Common myeloid progenitor, CD34-positive (primary cell): Measurements from ENCODE around the gene DMRT2.

ENCODE experiments used
- CTCF ChIA-PET: fragments of 350-600 bp; sonication (Branson Sonifier 250); formaldehyde crosslinking; loops from one replicate; lab custom pipeline; 2021; ENCODE audit warnings: antibody characterized with exemption; lab: Charles Lee
- POLR2A ChIA-PET: fragments of 350-600 bp; sonication (Branson Sonifier 250); formaldehyde crosslinking; loops from one replicate; lab custom pipeline; 2021; ENCODE audit warnings: antibody characterized with exemption; lab: Charles Lee
- DNase-seq, 3 donors: peaks; one replicate each; pipeline versions ENCODE4 v3.0.0 to v3.0.0-alpha.2; 2013
- H3K27ac ChIP-seq, 2 experiments: 1 replicate in 1 of 2; 2 replicates in 1 of 2; pipeline ENCODE4 v1.7.0; 2013; ENCODE audit warnings: inconsistent platforms in 2 of 2, low read length in 2 of 2, mild to moderate bottlenecking in 2 of 2, low read depth in 1 of 2, moderate library complexity in 1 of 2; ENCODE audit not compliant: severe bottlenecking in 2 of 2, insufficient read depth in 1 of 2, poor library complexity in 1 of 2
- H3K27me3 ChIP-seq, 5 experiments: replicated peaks in 2 of 5; 1 replicate in 3 of 5; 2 replicates in 2 of 5; pipeline versions ENCODE4 v1.6.1 to v1.7.0; 2013; ENCODE audit warnings: low read length in 4 of 5, mild to moderate bottlenecking in 2 of 5, moderate library complexity in 2 of 5, inconsistent platforms in 1 of 5; ENCODE audit not compliant: insufficient read depth in 5 of 5, control insufficient read depth in 4 of 5
- H3K36me3 ChIP-seq, 4 experiments: 1 replicate in 2 of 4; 2 replicates in 2 of 4; pipeline versions ENCODE4 v1.6.1 to v1.7.0; 2013; ENCODE audit warnings: low read length in 3 of 4, control low read depth in 1 of 4, mild to moderate bottlenecking in 1 of 4; ENCODE audit not compliant: control insufficient read depth in 4 of 4, insufficient read depth in 4 of 4
- H3K4me1 ChIP-seq, 4 experiments: 1 replicate in 3 of 4; 2 replicates in 1 of 4; pipeline versions ENCODE4 v1.6.1 to v1.7.1; 2013; ENCODE audit warnings: low read length in 3 of 4, mild to moderate bottlenecking in 3 of 4, control low read depth in 1 of 4, inconsistent platforms in 1 of 4, moderate library complexity in 1 of 4; ENCODE audit not compliant: control insufficient read depth in 4 of 4, insufficient read depth in 4 of 4; ENCODE audit errors: control extremely low read depth in 1 of 4
- H3K4me3 ChIP-seq, 7 experiments: 1 replicate in 4 of 7; 2 replicates in 3 of 7; pipeline versions ENCODE4 v1.5.1 to v1.7.0; 2013; ENCODE audit warnings: mild to moderate bottlenecking in 7 of 7, low read length in 6 of 7, moderate library complexity in 6 of 7, inconsistent platforms in 2 of 7, low read depth in 2 of 7, control low read depth in 1 of 7; ENCODE audit not compliant: insufficient read depth in 4 of 7, control insufficient read depth in 1 of 7; ENCODE audit errors: extremely low read depth in 1 of 7
- H3K9me3 ChIP-seq, 5 experiments: 1 replicate in 4 of 5; 2 replicates in 1 of 5; pipeline versions ENCODE4 v1.6.1 to v1.7.1; 2013; ENCODE audit warnings: low read length in 4 of 5, mild to moderate bottlenecking in 2 of 5, inconsistent platforms in 1 of 5, low read depth in 1 of 5, moderate library complexity in 1 of 5; ENCODE audit not compliant: control insufficient read depth in 4 of 5, insufficient read depth in 2 of 5; ENCODE audit errors: control extremely low read depth in 1 of 5
- WGBS: methylation state at CpG from one replicate; pipeline ENCODE4 v1.1.5; 2013; ENCODE audit not compliant: insufficient coverage; 5-methylcytosine and 5-hydroxymethylcytosine counted together

The DMRT2 gene

DNA sequence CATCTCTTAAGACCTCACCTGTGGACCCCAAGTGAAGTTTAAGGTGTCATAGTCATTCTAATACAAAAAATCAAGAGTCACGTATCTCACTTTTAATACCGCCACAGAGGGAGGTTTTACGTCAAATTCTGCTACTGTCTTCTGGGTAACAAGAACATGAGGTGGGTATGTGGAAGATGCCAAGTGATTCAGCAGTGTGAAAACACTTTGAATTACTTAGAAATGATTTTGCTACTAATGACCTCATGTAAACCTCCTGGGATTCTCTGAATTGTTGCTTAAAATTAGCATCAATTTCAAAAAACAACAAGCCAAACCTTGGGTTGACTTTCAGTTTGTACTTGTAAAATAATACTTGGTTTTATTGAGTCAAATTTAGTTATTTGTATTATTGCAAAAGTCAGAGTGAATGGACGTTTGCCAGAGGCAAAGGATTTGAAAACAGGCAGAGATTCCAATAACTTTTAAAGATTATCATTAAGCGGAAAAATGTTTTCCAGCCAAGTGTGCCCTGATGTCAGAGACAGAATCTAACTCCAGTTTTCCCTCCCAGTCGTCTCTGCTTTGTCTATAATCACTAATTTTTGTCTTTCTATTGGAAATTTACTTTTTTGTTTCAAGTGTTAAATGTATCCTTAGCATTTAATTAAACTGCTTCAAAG is 8.8 kb downstream of the DMRT2 start:
- H3K36me3 ChIP-seq, result no peaks in the 10 kb centered on the region
- 92% methylated on average over 2 of the region's 6 CpGs for WGBS
- no peaks in the 10 kb centered on the region for H3K4me1 ChIP-seq
- DNase-seq, result no peak
- H3K9me3 ChIP-seq, result no peaks in the 10 kb centered on the region
- ChIA-PET POLR2A (no interaction called here), CTCF (interaction anchor here (0.6 kb wide), 1 partner anchor 1690 kb away, joined by 3 read pairs; no protein-coding TSS in a partner anchor)
- H3K4me3 ChIP-seq, result no peak overlapping the region
- peaks cover 14 to 54% (median 39%) of the 10 kb centered on the region in 5 experiments for H3K27me3 ChIP-seq
- H3K27ac ChIP-seq, result no peak overlapping the region

DNA sequence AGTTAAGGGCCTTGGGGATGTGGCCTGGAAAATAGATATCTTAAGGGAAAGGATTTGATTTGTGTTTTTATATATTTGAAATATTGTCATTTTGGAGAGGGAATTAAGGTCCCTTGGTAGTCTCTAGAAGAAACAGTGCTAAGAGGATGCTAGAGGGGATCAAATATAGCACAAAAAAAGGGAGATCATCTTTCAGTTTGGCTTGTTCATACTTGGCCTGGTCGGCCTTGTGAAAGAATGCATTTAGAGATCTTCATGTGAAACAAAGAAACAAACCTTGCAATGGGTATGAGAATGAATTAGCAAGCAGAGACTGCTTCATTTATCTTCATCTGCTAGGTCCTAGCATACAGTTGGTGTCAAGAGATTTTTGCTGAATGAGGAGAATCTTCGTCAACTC is 15.0 kb downstream of the DMRT2 start:
- Histone ChIP-seq H3K36me3 (no peaks in the 10 kb centered on the region), H3K4me1 (no peaks in the 10 kb centered on the region), H3K27ac (no peak overlapping the region), H3K27me3 (peaks cover 0 to 7% (median 5%) of the 10 kb centered on the region in 5 experiments), H3K4me3 (no peak overlapping the region), H3K9me3 (no peaks in the 10 kb centered on the region)
- no peak for DNase-seq
- POLR2A ChIA-PET, result no interaction called here
- CTCF ChIA-PET, result interaction anchor here (0.9 kb wide), 1 partner anchor 261 kb away, joined by 3 read pairs; no protein-coding TSS in a partner anchor
- WGBS, result 100% methylated on average over 2 of the region's 2 CpGs

DNA sequence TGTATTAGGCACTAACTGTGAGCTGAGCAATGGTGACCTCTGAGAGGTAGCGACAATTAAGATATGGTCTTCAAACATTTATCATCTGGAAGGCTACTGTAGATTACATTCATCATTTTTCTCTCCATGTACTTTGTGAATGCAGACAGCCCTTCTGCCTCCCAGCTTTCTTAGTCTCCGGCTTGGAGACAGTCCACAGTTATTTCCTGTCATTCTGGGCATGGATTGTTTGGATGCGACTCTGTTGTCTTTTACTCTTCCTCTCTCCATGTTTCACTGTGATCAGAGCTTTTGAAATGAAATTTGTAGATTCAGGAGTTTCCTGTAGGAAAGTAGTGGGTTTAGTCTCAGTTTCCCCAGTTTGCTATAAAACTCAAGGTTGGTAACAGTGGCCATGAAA is 20.5 kb downstream of the DMRT2 start:
- H3K27me3 ChIP-seq, result peaks cover 0 to 15% (median 6%) of the 10 kb centered on the region in 5 experiments
- no CpG with 5 or more reads among the region's 3 CpGs for whole genome bisulfite sequencing
- POLR2A ChIA-PET, result no interaction called here
- no peak overlapping the region for H3K27ac ChIP-seq
- no peak overlapping the region for H3K4me3 ChIP-seq
- no peaks in the 10 kb centered on the region for H3K9me3 ChIP-seq
- DNase-seq, result no peak
- no peaks in the 10 kb centered on the region for H3K36me3 ChIP-seq
- CTCF ChIA-PET, result no interaction called here
- no peaks in the 10 kb centered on the region for H3K4me1 ChIP-seq

DNA sequence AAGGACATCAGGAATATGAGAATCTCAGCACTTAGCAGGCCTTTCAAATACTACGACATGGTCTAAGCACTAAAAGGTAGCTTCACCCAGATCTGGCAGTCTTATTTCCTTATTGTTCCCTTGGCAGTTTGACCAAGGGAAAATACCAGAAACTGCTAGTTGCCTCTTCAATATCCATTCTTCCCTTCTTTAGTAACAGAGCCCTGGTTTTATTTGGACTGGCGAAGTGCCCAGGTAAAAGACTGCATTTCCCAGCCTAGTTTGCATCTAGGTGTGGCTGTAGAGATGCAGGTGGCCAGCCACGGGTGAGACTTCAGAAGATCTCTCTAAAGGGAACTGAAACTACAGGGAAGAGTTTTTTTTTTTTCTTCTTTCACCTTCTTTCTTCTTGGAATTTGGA is 21.6 kb downstream of the DMRT2 start:
- peaks cover 0 to 15% (median 6%) of the 10 kb centered on the region in 5 experiments for H3K27me3 ChIP-seq
- no peaks in the 10 kb centered on the region for H3K9me3 ChIP-seq
- POLR2A ChIA-PET, result no interaction called here
- H3K27ac ChIP-seq, result no peak overlapping the region
- WGBS, result 96% methylated on average over 3 of the region's 3 CpGs
- no peak for DNase-seq
- no peaks in the 10 kb centered on the region for H3K36me3 ChIP-seq
- H3K4me1 ChIP-seq, result no peaks in the 10 kb centered on the region
- no peak overlapping the region for H3K4me3 ChIP-seq
- CTCF ChIA-PET, result no interaction called here

DNA sequence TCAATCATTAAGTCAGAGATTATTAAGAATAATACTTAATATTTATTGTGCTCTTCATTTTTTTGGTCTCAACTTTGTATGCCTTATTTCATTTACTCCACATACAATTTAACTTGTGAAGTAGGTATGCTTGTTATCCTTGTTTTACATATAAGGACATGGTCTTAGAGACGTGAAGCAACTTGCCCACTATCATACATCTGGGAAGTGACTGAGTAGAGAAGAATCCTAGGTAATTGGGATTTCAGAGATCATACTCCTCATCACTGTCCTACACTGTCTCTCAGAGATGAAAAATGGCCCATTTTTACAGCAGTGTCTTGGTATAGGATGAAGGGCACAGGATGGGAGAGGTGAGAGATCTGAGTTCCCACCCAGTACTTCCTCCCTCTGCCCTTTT is 23.3 kb downstream of the DMRT2 start:
- H3K27ac ChIP-seq, result no peak overlapping the region
- ChIA-PET CTCF (no interaction called here), POLR2A (no interaction called here)
- H3K27me3 ChIP-seq, result peaks cover 0 to 15% (median 6%) of the 10 kb centered on the region in 5 experiments
- H3K9me3 ChIP-seq, result no peaks in the 10 kb centered on the region
- no peak overlapping the region for H3K4me3 ChIP-seq
- no peak for DNase-seq
- WGBS, result no CpG with 5 or more reads among the region's 1 CpG
- no peaks in the 10 kb centered on the region for H3K36me3 ChIP-seq
- no peaks in the 10 kb centered on the region for H3K4me1 ChIP-seq

DNA sequence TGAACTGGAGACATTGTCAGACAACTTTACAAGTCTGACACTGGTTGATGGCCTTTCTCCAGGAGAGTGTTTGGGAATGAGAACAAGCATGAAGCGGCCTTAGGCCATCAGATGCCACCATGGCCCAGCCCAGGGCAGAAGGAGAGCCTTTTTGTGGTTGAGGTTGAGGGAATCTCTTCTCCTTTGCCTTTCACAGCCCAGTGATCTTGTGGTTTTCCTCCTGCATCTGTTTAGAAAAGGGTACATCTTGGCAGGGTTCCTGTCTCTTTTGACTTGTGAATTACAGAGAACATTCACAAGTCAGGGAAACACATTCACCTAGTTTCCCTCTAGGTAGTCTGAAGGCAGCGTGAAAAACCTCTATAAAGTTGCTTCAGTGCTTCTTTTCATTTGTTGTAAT is 27.5 kb downstream of the DMRT2 start:
- POLR2A ChIA-PET, result no interaction called here
- Histone ChIP-seq H3K36me3 (no peaks in the 10 kb centered on the region), H3K27ac (no peak overlapping the region), H3K27me3 (peaks cover 0 to 15% (median 8%) of the 10 kb centered on the region in 5 experiments), H3K4me3 (no peak overlapping the region), H3K4me1 (no peaks in the 10 kb centered on the region), H3K9me3 (no peaks in the 10 kb centered on the region)
- WGBS, result 81% methylated on average over 2 of the region's 2 CpGs
- DNase-seq, result no peak
- CTCF ChIA-PET, result interaction anchor here (1.1 kb wide), 1 partner anchor 24 kb away, joined by 3 read pairs; no protein-coding TSS in a partner anchor

DNA sequence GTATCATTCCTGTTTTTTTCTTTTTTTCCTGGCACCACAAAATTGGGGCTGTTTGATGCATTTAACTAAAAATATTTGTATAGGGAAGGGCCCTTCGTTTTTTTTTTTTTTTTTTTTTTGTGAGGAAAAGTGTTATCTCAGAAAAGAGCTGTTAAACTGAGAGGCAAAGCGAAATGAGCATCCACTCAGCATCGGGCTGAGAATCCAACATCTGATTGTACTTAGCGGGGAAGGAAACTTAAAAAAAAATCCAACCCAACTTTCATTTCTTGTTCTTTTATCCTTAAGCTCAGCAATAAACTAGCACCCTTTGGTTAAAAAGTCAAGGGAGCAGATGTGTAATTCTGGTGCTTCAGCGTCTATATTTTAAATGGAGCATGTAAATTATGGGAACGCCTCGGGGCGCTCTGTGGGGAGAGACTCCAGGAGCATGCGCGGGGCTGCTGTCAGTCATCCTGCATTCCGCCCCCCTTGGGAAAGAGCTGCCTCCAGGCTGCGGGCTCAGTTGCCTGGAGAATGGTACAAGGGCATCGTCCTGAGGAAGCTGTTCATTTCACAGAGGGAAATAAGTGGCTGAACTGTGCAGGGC is 33.3 kb downstream of the DMRT2 start:
- H3K27ac ChIP-seq, result no peak overlapping the region
- 9% methylated on average over 10 of the region's 13 CpGs for WGBS
- H3K4me1 ChIP-seq, result no peaks in the 10 kb centered on the region
- no peak for DNase-seq
- H3K9me3 ChIP-seq, result no peaks in the 10 kb centered on the region
- peak overlapping the region in 1 of 7 experiments; percentile 38 for H3K4me3 ChIP-seq
- H3K36me3 ChIP-seq, result no peaks in the 10 kb centered on the region
- H3K27me3 ChIP-seq, result peaks cover 0 to 34% (median 17%) of the 10 kb centered on the region in 5 experiments
- ChIA-PET CTCF (no interaction called here), POLR2A (no interaction called here)
